Epithelial cell of proximal tubule (primary cell): Measurements from ENCODE around the gene RPL18. TPM values are rescaled to one million over a fixed set of nuclear protein-coding genes. Genes with fewer than 3 reads are reported as not detected.
A peak's percentile ranks its signal among the peaks of the same experiment; 100 is the strongest.

Experiments
- DNase-seq: peaks from one replicate; pipeline ENCODE4 v3.0.0-alpha.2; 2011; ENCODE audit warnings: low read depth
- H3K4me3 ChIP-seq: 2 replicates; pipeline ENCODE4 v1.5.1; 2011; ENCODE audit warnings: low read depth, mild to moderate bottlenecking, low read length
- total RNA-seq: library from RNA; depleted of rRNA; stranded (reverse); fragments of >200 nt; gene quantifications from 2 replicates; pipeline ENCODE4 v1.2.3, GENCODE V29; 2015
- TF ChIP-seq, protein P1 (sequence below): conservative IDR thresholded peaks from 2 replicates; pipeline ENCODE4 v1.5.1; 2012; ENCODE audit warnings: low read depth, mild to moderate bottlenecking, low read length

The RPL18 gene
- total RNA-seq, 1 donor from 2014 or later, result 2,927 TPM

DNA sequence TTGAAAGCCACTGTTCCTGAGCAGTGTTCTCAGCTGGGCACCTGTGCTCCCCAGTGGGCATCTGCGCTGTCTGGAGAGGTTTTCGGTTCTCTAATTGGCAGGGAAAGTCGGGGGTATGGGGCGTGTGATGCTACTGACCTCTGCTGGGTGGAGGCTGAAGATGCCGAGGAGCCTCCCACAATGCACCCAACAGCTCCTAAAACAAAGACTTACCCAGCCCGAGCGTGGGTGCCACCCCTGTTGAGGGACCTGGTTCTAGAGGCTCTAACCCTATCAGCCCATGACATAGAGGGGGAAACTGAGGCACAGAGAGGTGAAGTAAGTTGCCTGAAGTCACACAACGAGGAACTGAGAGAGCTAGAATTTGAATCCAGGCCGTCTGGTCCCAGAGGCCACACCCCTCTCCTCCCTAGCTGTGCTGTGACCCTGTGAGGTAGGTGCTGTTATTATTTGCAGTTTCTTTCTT is 10.1 kb downstream of the RPL18 start:
- TF ChIP-seq, protein P1, sequence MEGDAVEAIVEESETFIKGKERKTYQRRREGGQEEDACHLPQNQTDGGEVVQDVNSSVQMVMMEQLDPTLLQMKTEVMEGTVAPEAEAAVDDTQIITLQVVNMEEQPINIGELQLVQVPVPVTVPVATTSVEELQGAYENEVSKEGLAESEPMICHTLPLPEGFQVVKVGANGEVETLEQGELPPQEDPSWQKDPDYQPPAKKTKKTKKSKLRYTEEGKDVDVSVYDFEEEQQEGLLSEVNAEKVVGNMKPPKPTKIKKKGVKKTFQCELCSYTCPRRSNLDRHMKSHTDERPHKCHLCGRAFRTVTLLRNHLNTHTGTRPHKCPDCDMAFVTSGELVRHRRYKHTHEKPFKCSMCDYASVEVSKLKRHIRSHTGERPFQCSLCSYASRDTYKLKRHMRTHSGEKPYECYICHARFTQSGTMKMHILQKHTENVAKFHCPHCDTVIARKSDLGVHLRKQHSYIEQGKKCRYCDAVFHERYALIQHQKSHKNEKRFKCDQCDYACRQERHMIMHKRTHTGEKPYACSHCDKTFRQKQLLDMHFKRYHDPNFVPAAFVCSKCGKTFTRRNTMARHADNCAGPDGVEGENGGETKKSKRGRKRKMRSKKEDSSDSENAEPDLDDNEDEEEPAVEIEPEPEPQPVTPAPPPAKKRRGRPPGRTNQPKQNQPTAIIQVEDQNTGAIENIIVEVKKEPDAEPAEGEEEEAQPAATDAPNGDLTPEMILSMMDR, result peak; percentile 62
- DNase-seq, result no peak
- no peak overlapping the region for H3K4me3 ChIP-seq

DNA sequence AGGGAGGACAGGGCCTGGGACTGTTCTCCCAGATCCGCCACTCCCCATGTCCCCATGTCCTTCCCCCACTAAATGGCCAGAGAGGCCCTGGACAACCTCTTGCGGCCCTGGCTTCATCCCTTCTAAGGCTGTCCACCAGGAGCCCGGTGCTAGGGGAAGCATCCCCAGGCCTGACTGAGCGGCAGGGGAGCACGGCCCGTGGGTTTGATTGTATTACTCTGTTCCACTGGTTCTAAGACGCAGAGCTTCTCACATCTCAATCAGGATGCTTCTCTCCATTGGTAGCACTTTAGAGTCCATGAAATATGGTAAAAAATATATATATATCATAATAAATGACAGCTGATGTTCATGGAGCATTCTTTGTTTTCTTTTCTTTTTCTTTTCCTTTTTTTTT is 11.6 kb downstream of the RPL18 start:
- DNase-seq, result no peak
- H3K4me3 ChIP-seq, result no peak overlapping the region
- TF ChIP-seq, protein P1, result no peak

DNA sequence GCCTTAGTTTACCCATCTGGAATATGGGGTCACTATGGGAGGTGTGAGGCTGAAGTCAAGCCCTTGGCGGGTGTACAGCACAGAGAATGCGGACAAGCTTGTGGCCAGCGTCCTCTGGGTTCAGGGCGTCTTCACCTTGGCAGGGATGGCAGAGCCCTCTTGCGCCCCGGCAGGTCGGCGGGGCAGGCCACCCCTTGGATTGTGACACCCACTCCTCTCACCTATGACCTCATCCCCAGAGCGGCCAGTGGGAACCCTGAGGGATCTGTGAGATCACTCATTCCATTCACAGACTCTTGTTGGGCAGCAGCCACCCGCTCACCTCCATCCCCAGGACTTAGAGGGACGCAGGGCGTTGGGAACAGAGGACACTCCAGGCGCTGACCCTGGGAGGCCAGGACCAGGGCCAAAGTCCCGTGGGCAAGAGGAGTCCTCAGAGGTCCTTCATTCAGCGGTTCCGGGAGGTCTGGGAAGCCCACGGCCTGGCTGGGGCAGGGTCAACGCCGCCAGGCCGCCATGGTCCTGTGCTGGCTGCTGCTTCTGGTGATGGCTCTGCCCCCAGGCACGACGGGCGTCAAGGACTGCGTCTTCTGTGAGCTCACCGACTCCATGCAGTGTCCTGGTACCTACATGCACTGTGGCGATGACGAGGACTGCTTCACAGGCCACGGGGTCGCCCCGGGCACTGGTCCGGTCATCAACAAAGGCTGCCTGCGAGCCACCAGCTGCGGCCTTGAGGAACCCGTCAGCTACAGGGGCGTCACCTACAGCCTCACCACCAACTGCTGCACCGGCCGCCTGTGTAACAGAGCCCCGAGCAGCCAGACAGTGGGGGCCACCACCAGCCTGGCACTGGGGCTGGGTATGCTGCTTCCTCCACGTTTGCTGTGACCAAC is 12.3 kb downstream of the RPL18 start, which contains the start of gene SPACA4:
Gene SPACA4 (plus strand): TSS at position 280 of the 896 bp plus-strand sequence. CDS start 237 bp downstream, at position 517.
- TF ChIP-seq, protein P1, result no peak
- no peak for DNase-seq
- no peak within 1 kb of the TSS for H3K4me3 ChIP-seq

DNA sequence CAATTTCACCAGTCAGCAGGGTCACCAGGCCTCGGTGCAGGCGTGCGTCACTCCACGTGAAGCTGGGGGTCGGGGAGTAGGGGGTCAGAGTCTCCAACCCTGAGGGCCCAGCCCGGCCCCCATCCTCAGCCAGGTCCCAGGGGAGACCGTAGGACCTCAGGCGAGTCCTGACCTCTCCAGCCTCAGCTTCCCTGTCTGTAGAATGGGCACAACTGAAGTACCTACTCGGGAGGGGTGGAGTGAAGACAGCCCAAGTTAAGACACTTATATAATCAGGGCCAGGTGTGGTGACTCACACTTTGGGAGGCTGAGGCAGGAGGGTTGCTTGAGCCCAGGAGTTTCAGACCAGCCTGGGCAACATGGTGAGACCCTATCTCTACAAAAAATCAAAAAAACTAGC is 15.1 kb downstream of the RPL18 start:
- TF ChIP-seq, protein P1, result no peak
- no peak for DNase-seq
- H3K4me3 ChIP-seq, result no peak overlapping the region

DNA sequence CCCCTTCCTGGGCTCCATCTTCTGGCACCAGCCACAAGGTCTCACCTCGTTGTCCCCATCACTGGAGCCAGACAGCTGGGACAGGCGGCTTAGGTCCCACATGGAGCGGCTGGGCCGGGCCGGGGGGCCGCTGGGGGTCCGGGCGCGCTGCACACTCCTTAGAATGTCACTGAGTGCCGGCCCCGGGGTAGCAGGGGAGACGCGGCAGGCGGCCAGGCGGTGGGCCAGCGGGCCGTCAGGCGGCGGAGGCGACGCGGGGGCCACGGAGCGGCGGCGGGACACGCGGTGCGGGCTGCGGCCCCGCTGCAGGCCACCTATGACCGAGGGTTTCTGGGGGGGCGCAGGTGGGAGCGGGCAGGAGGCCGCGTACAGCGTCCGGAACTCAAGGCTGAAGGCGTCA is 15.5 kb downstream of the RPL18 start:
- TF ChIP-seq, protein P1, result no peak
- no peak for DNase-seq
- no peak overlapping the region for H3K4me3 ChIP-seq

DNA sequence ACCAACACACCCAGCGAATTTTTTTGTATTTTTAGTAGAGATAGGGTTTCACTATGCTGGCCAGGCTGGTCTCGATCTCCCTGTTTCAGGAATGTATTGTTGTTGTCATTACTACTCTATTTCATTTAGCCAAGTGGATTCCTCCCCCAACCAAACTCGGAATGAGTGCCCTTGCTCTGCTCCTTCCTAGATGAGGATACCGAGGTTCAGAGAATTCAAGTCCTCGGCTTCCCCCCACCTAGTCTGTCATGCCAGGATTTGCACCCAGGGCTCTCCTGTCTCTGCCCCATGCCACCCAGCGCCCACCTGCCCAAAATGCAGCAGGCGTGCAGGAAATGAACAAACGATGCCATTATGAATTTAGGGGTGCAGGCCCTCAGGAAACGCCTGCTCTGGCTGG is 16.0 kb downstream of the RPL18 start:
- DNase-seq, result no peak
- H3K4me3 ChIP-seq, result no peak overlapping the region

More for the DNA sequence above, 16.0 kb downstream of the RPL18 start:
- TF ChIP-seq, protein P1, result no peak
